ENCODE data around the gene TMEM19. TPM values are rescaled to one million over a fixed set of nuclear protein-coding genes. Genes with fewer than 3 reads are reported as not detected.
A peak's percentile ranks its signal among the peaks of the same experiment; 100 is the strongest.

Gene TMEM19
- total RNA-seq, 1 donor from 2014 or later, result 46.7 TPM

GRCh38 chr12:71640316-71640715 lies 45.6 kb upstream of the TMEM19 start:
- Mint-ChIP-seq H3K4me1 (peaks cover 11% of the 10 kb centered on the region), H3K4me3 (no peak overlapping the region), H3K27me3 (no peaks in the 10 kb centered on the region), H3K27ac (no peak overlapping the region), H3K9me3 (no peaks in the 10 kb centered on the region), H3K36me3 (ENCODE audit: low read depth) (peaks cover 83% of the 10 kb centered on the region)
- ChIA-PET POLR2A (interaction anchor here (0.7 kb wide), 1 partner anchor 18 kb away, joined by 3 read pairs; no protein-coding TSS in a partner anchor), CTCF (interaction anchor here (0.5 to 10.7 kb wide), 3 partner anchors 58 to 107 kb away, joined by 3 to 132 read pairs (median 3); no protein-coding TSS in a partner anchor)
- ATAC-seq (ENCODE audit: low read depth), result no peak
- TF ChIP-seq, protein P1, sequence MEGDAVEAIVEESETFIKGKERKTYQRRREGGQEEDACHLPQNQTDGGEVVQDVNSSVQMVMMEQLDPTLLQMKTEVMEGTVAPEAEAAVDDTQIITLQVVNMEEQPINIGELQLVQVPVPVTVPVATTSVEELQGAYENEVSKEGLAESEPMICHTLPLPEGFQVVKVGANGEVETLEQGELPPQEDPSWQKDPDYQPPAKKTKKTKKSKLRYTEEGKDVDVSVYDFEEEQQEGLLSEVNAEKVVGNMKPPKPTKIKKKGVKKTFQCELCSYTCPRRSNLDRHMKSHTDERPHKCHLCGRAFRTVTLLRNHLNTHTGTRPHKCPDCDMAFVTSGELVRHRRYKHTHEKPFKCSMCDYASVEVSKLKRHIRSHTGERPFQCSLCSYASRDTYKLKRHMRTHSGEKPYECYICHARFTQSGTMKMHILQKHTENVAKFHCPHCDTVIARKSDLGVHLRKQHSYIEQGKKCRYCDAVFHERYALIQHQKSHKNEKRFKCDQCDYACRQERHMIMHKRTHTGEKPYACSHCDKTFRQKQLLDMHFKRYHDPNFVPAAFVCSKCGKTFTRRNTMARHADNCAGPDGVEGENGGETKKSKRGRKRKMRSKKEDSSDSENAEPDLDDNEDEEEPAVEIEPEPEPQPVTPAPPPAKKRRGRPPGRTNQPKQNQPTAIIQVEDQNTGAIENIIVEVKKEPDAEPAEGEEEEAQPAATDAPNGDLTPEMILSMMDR (IDR thresholded peaks at IDR 0.05), result no peak
- no peak for DNase-seq
- intact Hi-C loops (cut with micrococcal nuclease), result no loop called here

GRCh38 chr12:71641390-71641789 lies 44.5 kb upstream of the TMEM19 start:
- Mint-ChIP-seq H3K27me3 (no peaks in the 10 kb centered on the region), H3K4me1 (peaks cover 14% of the 10 kb centered on the region), H3K4me3 (no peak overlapping the region), H3K27ac (no peak overlapping the region), H3K9me3 (no peaks in the 10 kb centered on the region), H3K36me3 (ENCODE audit: low read depth) (peaks cover 80% of the 10 kb centered on the region)
- intact Hi-C loops (cut with micrococcal nuclease), result no loop called here
- ATAC-seq (ENCODE audit: low read depth), result no peak
- TF ChIP-seq, protein P1 (IDR thresholded peaks at IDR 0.05), result no peak
- ChIA-PET CTCF (interaction anchor here (10.7 kb wide), 1 partner anchor 106 kb away, joined by 132 read pairs; no protein-coding TSS in a partner anchor), POLR2A (no interaction called here)
- no peak for DNase-seq

- CTCF ChIA-PET, result interaction anchor here (1.2 kb wide), 1 partner anchor 105 kb away, joined by 7 read pairs; no protein-coding TSS in a partner anchor
- TF ChIP-seq, protein P1 (IDR thresholded peaks at IDR 0.05), result no peak
- Mint-ChIP-seq H3K4me3 (no peak overlapping the region), H3K36me3 (ENCODE audit: low read depth) (peaks cover 83% of the 10 kb centered on the region), H3K9me3 (no peaks in the 10 kb centered on the region), H3K27ac (no peak overlapping the region), H3K4me1 (peaks cover 13% of the 10 kb centered on the region), H3K27me3 (no peaks in the 10 kb centered on the region)
- intact Hi-C loops (cut with micrococcal nuclease), result loop anchor here (2.0 kb wide), 1 partner anchor 15 kb away; no protein-coding TSS in a partner anchor
- DNase-seq (no peak), ATAC-seq (ENCODE audit: low read depth) (no peak)
- POLR2A ChIA-PET, result interaction anchor here (0.9 kb wide), 1 partner anchor 112 kb away, joined by 4 read pairs; the partner anchor contains the start of gene RAB21
Observed at GRCh38 chr12:71642264-71642663, 43.6 kb upstream of the TMEM19 start.

- ChIA-PET POLR2A (interaction anchor here (1.5 kb wide), 1 partner anchor 54 kb away, joined by 4 read pairs; no protein-coding TSS in a partner anchor), CTCF (interaction anchor here (0.8 to 2.7 kb wide), 2 partner anchors 9 to 106 kb away, joined by 3 to 17 read pairs; no protein-coding TSS in a partner anchor)
- intact Hi-C loops (cut with micrococcal nuclease), result loop anchor here (5.0 kb wide), 1 partner anchor 33 kb away; no protein-coding TSS in a partner anchor
- no peaks in the 10 kb centered on the region for H3K9me3 Mint-ChIP-seq
- peaks cover 19% of the 10 kb centered on the region for H3K4me1 Mint-ChIP-seq
- TF ChIP-seq, protein P1 (IDR thresholded peaks at IDR 0.05), result no peak
- H3K27me3 Mint-ChIP-seq, result no peaks in the 10 kb centered on the region
- H3K36me3 Mint-ChIP-seq (ENCODE audit: low read depth), result peaks cover 78% of the 10 kb centered on the region
- peak overlapping the region; percentile 2 for H3K27ac Mint-ChIP-seq
- ATAC-seq (ENCODE audit: low read depth), result no peak
- H3K4me3 Mint-ChIP-seq, result no peak overlapping the region
- DNase-seq, result no peak
Observed at GRCh38 chr12:71645268-71645667, 40.6 kb upstream of the TMEM19 start.

- Mint-ChIP-seq H3K4me3 (no peak overlapping the region), H3K4me1 (peaks cover 19% of the 10 kb centered on the region), H3K27ac (no peak overlapping the region), H3K9me3 (no peaks in the 10 kb centered on the region), H3K36me3 (ENCODE audit: low read depth) (peaks cover 67% of the 10 kb centered on the region), H3K27me3 (no peaks in the 10 kb centered on the region)
- DNase-seq (no peak), ATAC-seq (ENCODE audit: low read depth) (no peak)
- POLR2A ChIA-PET, result interaction anchor here (0.5 to 1.5 kb wide), 3 partner anchors 52 to 221 kb away, joined by 4 to 9 read pairs (median 6); partner anchors contain the start of gene RAB21
- intact Hi-C loops (cut with micrococcal nuclease), result loop anchor here (2.0 to 5.0 kb wide), 2 partner anchors 14 to 34 kb away; no protein-coding TSS in a partner anchor
- CTCF ChIA-PET, result interaction anchor here (1.2 to 2.7 kb wide), 3 partner anchors 10 to 100 kb away, joined by 3 to 17 read pairs (median 6); no protein-coding TSS in a partner anchor
- TF ChIP-seq, protein P1 (IDR thresholded peaks at IDR 0.05), result no peak
Observed at GRCh38 chr12:71646512-71646911, 39.4 kb upstream of the TMEM19 start.
